Forelimb muscle (tissue), 1 donor: ENCODE measurements around the gene CR2. TPM values are rescaled to one million over a fixed set of nuclear protein-coding genes. Genes with fewer than 3 reads are reported as not detected.
"Not testable (repeated sequence)": the region's sequence is repeated elsewhere in the genome, so short reads cannot be mapped to it uniquely, and the experiment has no call there.

Experiments used
- DNase-seq: peaks from one replicate; pipeline ENCODE4 v3.0.0-alpha.2; 2013; ENCODE audit warnings: low read depth
- polyA plus RNA-seq: library from polyadenylated mRNA; unstranded; fragments of 120-200 nt; gene quantifications from one replicate; pipeline ENCODE4 v1.2.1, GENCODE V29; 2013; ENCODE audit not compliant: insufficient read length

CR2 gene
- polyA plus RNA-seq, 1 donor = 0.04 TPM

- no peak for DNase-seq
Measured at GRCh38 chr1:207444514-207445217, 9.5 kb upstream of the CR2 start.

- DNase-seq = no peak
Measured at GRCh38 chr1:207453710-207454045, 450 bp upstream of the CR2 start.

- no peak for DNase-seq
Measured at GRCh38 chr1:207455183-207455754, 1.1 kb downstream of the CR2 start.

GRCh38 chr1:207458414-207458813 is 4.3 kb downstream of the CR2 start:
- DNase-seq = no peak

- DNase-seq = no peak
Measured at GRCh38 chr1:207459008-207459407, 4.9 kb downstream of the CR2 start.

GRCh38 chr1:207461649-207462048 is 7.5 kb downstream of the CR2 start:
- DNase-seq = no peak

- no peak for DNase-seq
Measured at GRCh38 chr1:207462535-207462934, 8.4 kb downstream of the CR2 start.

GRCh38 chr1:207463021-207463420 is 8.9 kb downstream of the CR2 start:
- no peak for DNase-seq

GRCh38 chr1:207463571-207463970 is 9.4 kb downstream of the CR2 start:
- no peak for DNase-seq

GRCh38 chr1:207470927-207471326 is 16.8 kb downstream of the CR2 start:
- no peak for DNase-seq

- DNase-seq = no peak
Measured at GRCh38 chr1:207474210-207474609, 20.1 kb downstream of the CR2 start.

GRCh38 chr1:207486198-207486597 is 32.1 kb downstream of the CR2 start:
- no peak for DNase-seq

GRCh38 chr1:207487636-207488035 is 33.5 kb downstream of the CR2 start:
- DNase-seq = no peak

GRCh38 chr1:207493212-207493611 is 39.1 kb downstream of the CR2 start:
- DNase-seq = no peak

GRCh38 chr1:207494171-207494570 is 40.0 kb downstream of the CR2 start:
- no peak for DNase-seq

GRCh38 chr1:207495281-207495680 is 41.2 kb downstream of the CR2 start:
- not testable (repeated sequence) for DNase-seq

GRCh38 chr1:207495801-207496792 is 42.0 kb downstream of the CR2 start, which contains the start of gene CR1:
Gene CR1, plus strand, starts transcription at chr1:207496157. Its CDS starts 111 bp downstream, at chr1:207496268.
- no peak for DNase-seq

- no peak for DNase-seq
Measured at GRCh38 chr1:207497941-207498340, 43.8 kb downstream of the CR2 start.

- peak; percentile 35 for DNase-seq
Measured at GRCh38 chr1:207499573-207499972, 45.4 kb downstream of the CR2 start.

- no peak for DNase-seq
Measured at GRCh38 chr1:207500306-207500705, 46.2 kb downstream of the CR2 start.

- DNase-seq = no peak
Measured at GRCh38 chr1:207501071-207501470, 46.9 kb downstream of the CR2 start.

GRCh38 chr1:207502726-207503125 is 48.6 kb downstream of the CR2 start:
- no peak for DNase-seq
